Activated T-cell treated with anti-CD3 and anti-CD28 coated beads for 1 hour (primary cell): ENCODE data around the gene ADD2.
A peak's percentile ranks its signal among the peaks of the same experiment; 100 is the strongest.

Experiments
- DNase-seq: peaks from one replicate; pipeline ENCODE4 v3.0.0-alpha.2; 2020; ENCODE audit warnings: low read depth

ADD2 gene

GRCh38 chr2:70785137-70785911, 17.3 kb upstream of the ADD2 start:
- peak; percentile 21 for DNase-seq

GRCh38 chr2:70784320-70784719, 16.3 kb upstream of the ADD2 start:
- no peak for DNase-seq

- no peak for DNase-seq
Measured at GRCh38 chr2:70779911-70780545, 12.0 kb upstream of the ADD2 start.

GRCh38 chr2:70779491-70779890, 11.5 kb upstream of the ADD2 start:
- DNase-seq: no peak

- no peak for DNase-seq
Measured at GRCh38 chr2:70778676-70779075, 10.7 kb upstream of the ADD2 start.

- DNase-seq: no peak
Measured at GRCh38 chr2:70777450-70777849, 9.4 kb upstream of the ADD2 start.

- no peak for DNase-seq
Measured at GRCh38 chr2:70776266-70776665, 8.3 kb upstream of the ADD2 start.

GRCh38 chr2:70775141-70775540, 7.1 kb upstream of the ADD2 start:
- DNase-seq: no peak

GRCh38 chr2:70772486-70773155, 4.6 kb upstream of the ADD2 start:
- no peak for DNase-seq

GRCh38 chr2:70771446-70771845, 3.4 kb upstream of the ADD2 start:
- no peak for DNase-seq

- no peak for DNase-seq
Measured at GRCh38 chr2:70769450-70769849, 1.4 kb upstream of the ADD2 start.

- DNase-seq: no peak
Measured at GRCh38 chr2:70768590-70769085, 638 bp upstream of the ADD2 start.

- no peak for DNase-seq
Measured at GRCh38 chr2:70767079-70767698, 811 bp downstream of the ADD2 start.

- no peak for DNase-seq
Measured at GRCh38 chr2:70766357-70767078, 1.5 kb downstream of the ADD2 start.

- no peak for DNase-seq
Measured at GRCh38 chr2:70765507-70765906, 2.5 kb downstream of the ADD2 start.

- DNase-seq: no peak
Measured at GRCh38 chr2:70759446-70759845, 8.6 kb downstream of the ADD2 start.

- no peak for DNase-seq
Measured at GRCh38 chr2:70757966-70758365, 10.0 kb downstream of the ADD2 start.

- no peak for DNase-seq
Measured at GRCh38 chr2:70757360-70757759, 10.6 kb downstream of the ADD2 start.

GRCh38 chr2:70756128-70756527, 11.9 kb downstream of the ADD2 start:
- DNase-seq: no peak

GRCh38 chr2:70753902-70754301, 14.1 kb downstream of the ADD2 start:
- DNase-seq: no peak

- DNase-seq: no peak
Measured at GRCh38 chr2:70753031-70753430, 15.0 kb downstream of the ADD2 start.

- DNase-seq: no peak
Measured at GRCh38 chr2:70752396-70752795, 15.6 kb downstream of the ADD2 start.
